Subcutaneous abdominal adipose tissue (tissue), 5 donors: ENCODE data around the gene SH3RF3.

Source experiments
- H3K27ac ChIP-seq: one replicate; pipeline ENCODE4 v1.7.0; 2013; ENCODE audit warnings: low read depth, mild to moderate bottlenecking, inconsistent platforms, low read length, moderate library complexity
- H3K27me3 ChIP-seq, 5 donors: one replicate each; pipeline ENCODE4 v1.7.0; 2013; ENCODE audit warnings: low read length in 5 of 5, inconsistent platforms in 1 of 5; ENCODE audit not compliant: control insufficient read depth in 5 of 5, insufficient read depth in 4 of 5
- H3K36me3 ChIP-seq, 5 donors: one replicate each; pipeline ENCODE4 v1.7.0; 2013; ENCODE audit warnings: low read length in 5 of 5; ENCODE audit not compliant: control insufficient read depth in 5 of 5, insufficient read depth in 5 of 5
- H3K4me1 ChIP-seq, 5 donors: one replicate each; pipeline ENCODE4 v1.7.0; 2013; ENCODE audit warnings: low read length in 5 of 5, mild to moderate bottlenecking in 3 of 5, moderate library complexity in 1 of 5; ENCODE audit not compliant: control insufficient read depth in 5 of 5, insufficient read depth in 5 of 5
- H3K4me3 ChIP-seq, 5 donors: one replicate each; pipeline ENCODE4 v1.7.0; 2013; ENCODE audit warnings: low read length in 5 of 5, low read depth in 1 of 5
- H3K9ac ChIP-seq, 5 donors: one replicate each; pipeline ENCODE4 v1.7.0; 2013; ENCODE audit warnings: low read length in 5 of 5, mild to moderate bottlenecking in 4 of 5, moderate library complexity in 3 of 5
- H3K9me3 ChIP-seq, 5 donors: one replicate each; pipeline ENCODE4 v1.7.0; 2013; ENCODE audit warnings: low read length in 5 of 5; ENCODE audit not compliant: control insufficient read depth in 5 of 5
- donor health status: healthy.
- donor health status: healthy.
- donor health status: healthy.
- donor health status: healthy.
- donor health status: healthy.

The SH3RF3 gene

DNA sequence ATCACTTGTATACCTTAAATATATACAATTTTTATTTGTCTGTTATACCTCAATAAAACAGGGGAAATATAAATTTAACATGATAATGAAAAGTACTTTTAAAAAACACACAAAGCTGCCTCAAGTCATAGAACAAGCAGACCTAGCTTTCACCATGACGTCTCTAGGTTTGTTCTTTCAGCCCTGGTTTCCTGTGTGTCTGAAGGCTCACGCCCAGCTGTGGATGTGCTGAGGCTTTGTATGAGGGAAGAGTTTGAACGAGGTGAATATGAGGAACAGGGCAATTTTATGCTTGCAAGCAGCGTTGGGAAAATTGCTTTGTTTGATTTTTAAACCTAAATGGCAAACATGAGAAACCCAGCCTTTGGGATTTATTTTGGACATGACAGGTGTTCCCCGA lies 15.3 kb downstream of the SH3RF3 start:
- no peak overlapping the region for H3K9ac ChIP-seq
- H3K36me3 ChIP-seq, result no peaks in the 10 kb centered on the region
- no peaks in the 10 kb centered on the region for H3K9me3 ChIP-seq
- no peak overlapping the region for H3K4me3 ChIP-seq
- no peaks in the 10 kb centered on the region for H3K27me3 ChIP-seq
- no peak overlapping the region for H3K27ac ChIP-seq
- peaks cover 0 to 14% (median 7%) of the 10 kb centered on the region in 5 donors for H3K4me1 ChIP-seq

DNA sequence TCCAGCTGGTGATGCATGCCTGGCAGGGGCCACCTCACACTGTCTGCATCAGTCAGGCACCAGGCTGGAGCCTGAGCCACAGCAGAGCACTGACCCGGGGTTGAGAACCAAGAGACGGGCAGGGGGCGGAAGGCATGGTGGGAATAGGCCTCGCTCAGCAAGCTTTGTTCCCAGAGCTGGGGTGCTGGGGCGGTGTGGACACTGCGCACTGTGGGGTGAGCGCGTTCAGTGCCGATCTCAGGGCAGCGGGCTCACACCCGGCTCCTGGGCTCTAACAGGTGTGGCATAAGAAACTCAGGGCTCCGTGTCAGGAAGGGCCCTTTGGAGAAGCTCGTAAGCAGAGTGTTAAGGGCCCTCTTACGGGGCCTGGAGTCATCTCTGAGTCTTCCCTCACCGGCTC lies 15.7 kb downstream of the SH3RF3 start:
- H3K27me3 ChIP-seq, result no peaks in the 10 kb centered on the region
- H3K9me3 ChIP-seq, result no peaks in the 10 kb centered on the region
- H3K4me1 ChIP-seq, result peaks cover 0 to 17% (median 10%) of the 10 kb centered on the region in 5 donors
- H3K9ac ChIP-seq, result no peak overlapping the region
- no peak overlapping the region for H3K27ac ChIP-seq
- no peaks in the 10 kb centered on the region for H3K36me3 ChIP-seq
- H3K4me3 ChIP-seq, result no peak overlapping the region

DNA sequence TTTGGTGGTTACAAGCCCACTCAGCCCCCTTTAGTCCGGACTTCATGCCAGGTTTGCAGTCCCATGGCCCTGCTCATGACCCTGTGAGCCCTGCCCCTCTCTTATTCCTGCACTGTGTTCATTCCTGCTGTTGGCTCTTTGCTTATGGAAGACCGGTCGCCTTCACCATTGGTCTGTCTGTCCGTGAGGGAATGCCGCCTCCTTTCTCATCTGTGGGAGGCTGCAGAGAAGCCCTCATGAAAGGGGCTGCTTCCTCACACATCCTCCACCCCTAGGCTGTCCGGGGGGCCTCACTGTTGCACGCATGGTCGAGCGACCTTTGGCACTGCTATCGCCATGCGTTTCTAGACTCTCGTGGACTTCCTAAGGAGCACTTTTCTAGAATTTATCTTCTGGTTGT lies 16.3 kb downstream of the SH3RF3 start:
- H3K4me1 ChIP-seq, result peaks cover 0 to 17% (median 10%) of the 10 kb centered on the region in 5 donors
- no peaks in the 10 kb centered on the region for H3K9me3 ChIP-seq
- no peak overlapping the region for H3K9ac ChIP-seq
- H3K27me3 ChIP-seq, result no peaks in the 10 kb centered on the region
- H3K4me3 ChIP-seq, result no peak overlapping the region
- H3K36me3 ChIP-seq, result no peaks in the 10 kb centered on the region
- no peak overlapping the region for H3K27ac ChIP-seq

DNA sequence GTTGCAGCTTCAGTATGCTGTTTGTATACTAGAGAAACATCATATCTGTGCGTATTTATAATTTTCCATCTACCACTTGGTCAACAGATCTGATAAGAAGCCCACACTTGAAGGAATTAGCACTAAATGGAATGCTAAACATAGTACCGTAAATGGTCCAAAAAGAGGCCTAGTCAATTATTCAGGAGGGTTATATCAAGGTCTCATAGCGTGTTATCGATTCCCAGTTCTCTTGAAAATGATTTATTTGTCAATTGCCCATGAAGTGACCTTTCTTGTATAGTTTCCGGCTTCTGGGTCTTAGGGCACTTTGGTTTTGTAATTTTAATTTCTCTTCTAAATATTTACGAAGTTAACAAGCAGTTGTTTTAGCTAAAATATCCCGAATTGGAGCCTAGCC lies 18.4 kb downstream of the SH3RF3 start:
- H3K27me3 ChIP-seq, result no peaks in the 10 kb centered on the region
- no peak overlapping the region for H3K27ac ChIP-seq
- no peaks in the 10 kb centered on the region for H3K36me3 ChIP-seq
- H3K9me3 ChIP-seq, result no peaks in the 10 kb centered on the region
- no peak overlapping the region for H3K9ac ChIP-seq
- H3K4me3 ChIP-seq, result no peak overlapping the region
- peaks cover 0 to 17% (median 10%) of the 10 kb centered on the region in 5 donors for H3K4me1 ChIP-seq

DNA sequence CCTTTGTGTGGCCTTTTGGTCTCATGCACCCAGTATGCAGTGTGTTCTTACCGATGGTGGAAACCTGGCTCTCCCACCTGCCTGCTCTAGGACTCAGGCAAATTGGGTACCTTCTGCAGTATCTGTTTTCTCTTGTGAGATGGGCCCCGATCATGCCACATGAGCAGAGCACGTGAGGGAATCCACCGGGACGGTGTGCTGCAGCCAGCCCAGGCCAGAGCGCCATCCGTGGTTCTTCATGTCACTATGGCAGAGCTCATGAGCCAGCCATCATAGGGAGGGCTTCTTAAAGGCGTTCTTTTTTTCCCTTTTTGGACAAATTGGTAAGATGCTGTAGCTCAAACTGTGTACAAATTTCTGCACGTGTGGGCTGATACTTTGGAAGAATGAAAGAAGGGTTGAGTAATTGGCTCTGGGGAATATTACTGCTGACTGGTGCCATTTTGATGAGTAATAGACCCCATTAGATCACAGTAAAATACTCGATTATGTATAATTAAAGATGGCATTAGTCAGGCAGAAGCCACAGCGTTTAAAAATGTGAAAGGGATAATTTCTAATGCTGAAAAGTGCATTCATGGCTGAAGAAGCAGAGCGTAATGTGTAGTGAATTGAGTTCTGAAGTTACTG lies 19.2 kb downstream of the SH3RF3 start:
- no peaks in the 10 kb centered on the region for H3K9me3 ChIP-seq
- H3K4me1 ChIP-seq, result peaks cover 0 to 17% (median 10%) of the 10 kb centered on the region in 5 donors
- H3K9ac ChIP-seq, result no peak overlapping the region
- no peak overlapping the region for H3K4me3 ChIP-seq
- no peaks in the 10 kb centered on the region for H3K27me3 ChIP-seq
- no peak overlapping the region for H3K27ac ChIP-seq
- no peaks in the 10 kb centered on the region for H3K36me3 ChIP-seq

DNA sequence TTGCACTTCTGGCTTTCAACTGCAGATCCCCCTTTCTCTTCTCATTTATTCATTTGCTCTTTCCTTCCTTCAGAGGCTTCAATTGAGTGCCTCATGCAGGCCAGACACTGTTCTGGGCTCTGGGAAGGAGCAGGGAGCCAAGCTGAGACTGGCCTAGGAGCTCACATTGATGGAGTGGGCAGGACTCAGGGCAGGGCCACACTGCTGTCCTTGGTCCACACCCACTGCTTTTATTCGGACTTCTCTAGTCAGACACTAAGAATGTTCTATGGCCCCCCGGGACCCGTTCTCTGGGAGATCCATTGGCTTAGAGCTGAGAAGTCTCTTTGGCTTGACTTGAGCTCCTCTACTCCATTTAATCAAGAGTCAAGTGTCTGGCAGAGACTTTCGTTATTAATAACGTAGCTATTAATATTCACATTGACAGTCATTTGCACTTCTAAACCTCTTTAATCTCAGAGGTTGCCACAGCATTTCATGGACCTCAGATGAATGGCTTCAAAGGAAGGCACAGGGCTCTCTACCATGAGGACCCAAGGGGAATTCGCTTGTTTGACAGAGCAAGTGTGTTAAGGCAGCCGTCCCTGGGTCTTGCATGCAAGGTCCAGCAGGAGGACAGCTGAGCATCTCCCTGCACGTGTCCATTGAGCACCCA lies 20.1 kb downstream of the SH3RF3 start:
- Histone ChIP-seq H3K9ac (no peak overlapping the region), H3K4me1 (peaks cover 0 to 17% (median 10%) of the 10 kb centered on the region in 5 donors), H3K27me3 (no peaks in the 10 kb centered on the region), H3K9me3 (no peaks in the 10 kb centered on the region), H3K36me3 (no peaks in the 10 kb centered on the region), H3K27ac (no peak overlapping the region), H3K4me3 (no peak overlapping the region)

DNA sequence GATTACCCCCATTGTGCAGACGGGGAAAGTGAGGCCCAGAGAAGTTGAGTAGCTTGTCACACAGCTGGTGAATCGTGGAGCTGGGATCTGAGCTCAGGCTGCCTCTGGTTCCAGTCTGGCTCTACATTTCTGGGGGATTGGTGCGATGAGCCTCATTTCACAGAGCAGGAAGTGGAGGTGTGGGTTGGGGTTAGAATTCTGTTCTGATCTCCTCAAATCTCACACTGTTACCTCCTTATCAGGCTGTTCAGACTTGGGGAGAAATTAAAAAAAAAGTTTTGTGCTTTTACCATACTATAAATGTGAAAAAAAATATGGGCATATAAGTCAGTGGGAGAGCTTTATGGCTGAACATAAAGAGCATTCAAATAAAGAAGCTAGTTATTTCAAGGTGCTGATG lies 21.6 kb downstream of the SH3RF3 start:
- Histone ChIP-seq H3K36me3 (no peaks in the 10 kb centered on the region), H3K27me3 (peaks cover 0 to 1% (median 0%) of the 10 kb centered on the region in 5 donors), H3K4me3 (no peak overlapping the region), H3K9ac (no peak overlapping the region), H3K4me1 (peaks cover 2 to 20% (median 12%) of the 10 kb centered on the region in 5 donors), H3K9me3 (no peaks in the 10 kb centered on the region), H3K27ac (no peak overlapping the region)

DNA sequence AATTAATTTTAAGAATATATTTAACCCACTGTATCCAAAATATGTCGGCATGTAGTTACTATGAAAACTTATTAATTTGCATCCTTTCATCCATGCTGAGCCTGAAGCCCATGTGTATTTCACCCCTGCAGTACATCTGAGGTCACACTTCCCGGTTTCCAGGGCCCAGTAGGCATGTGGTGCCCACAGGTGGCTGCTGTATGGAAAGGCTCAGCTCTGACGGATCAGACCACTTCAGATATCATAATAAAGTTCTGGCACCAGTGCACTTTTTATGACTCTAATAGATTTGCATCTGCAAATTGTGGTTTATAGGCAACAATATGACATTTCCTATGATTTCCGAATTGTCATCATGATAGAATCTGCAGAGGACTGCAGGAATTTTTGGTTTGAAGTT lies 22.5 kb downstream of the SH3RF3 start:
- no peak overlapping the region for H3K27ac ChIP-seq
- no peak overlapping the region for H3K9ac ChIP-seq
- no peak overlapping the region for H3K4me3 ChIP-seq
- no peaks in the 10 kb centered on the region for H3K9me3 ChIP-seq
- H3K27me3 ChIP-seq, result peaks cover 0 to 2% (median 0%) of the 10 kb centered on the region in 5 donors
- H3K36me3 ChIP-seq, result no peaks in the 10 kb centered on the region
- H3K4me1 ChIP-seq, result peaks cover 4 to 26% (median 18%) of the 10 kb centered on the region in 5 donors

DNA sequence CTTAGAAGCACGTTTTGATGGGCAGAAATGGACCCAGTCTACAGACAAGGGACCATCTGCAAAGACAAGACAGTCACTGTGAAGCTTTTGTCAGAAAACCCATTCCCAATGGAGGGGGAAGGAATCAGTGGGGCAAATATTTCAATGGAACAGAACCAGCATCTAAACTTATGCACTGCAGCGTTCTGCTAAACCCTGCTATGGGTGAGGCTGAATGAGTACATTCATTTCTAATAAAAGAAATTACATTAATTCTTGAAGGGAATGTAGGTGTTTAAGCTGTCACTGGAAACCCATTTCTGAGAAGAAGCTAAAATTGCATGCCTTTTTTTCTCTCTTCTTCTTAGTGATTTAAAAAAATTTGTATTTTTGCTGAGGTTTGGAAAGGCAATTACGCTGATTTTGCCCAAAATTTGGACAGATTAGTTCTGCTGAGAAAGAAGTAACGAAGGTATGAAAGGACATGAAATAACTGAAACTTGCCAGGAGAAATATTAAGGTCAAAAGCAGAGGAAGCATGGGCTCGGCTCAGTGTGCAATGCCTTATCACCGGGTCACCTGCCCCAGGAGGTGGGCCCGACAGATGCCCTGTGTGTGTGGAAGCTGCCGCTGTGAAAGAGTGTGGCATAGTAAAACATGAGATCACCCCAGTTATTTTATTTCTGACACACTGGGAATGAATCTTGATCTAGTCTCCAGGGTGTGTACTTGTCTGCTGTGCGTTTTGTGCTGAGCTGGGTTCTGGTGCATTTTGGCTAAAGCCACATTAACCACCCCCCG lies 24.2 kb downstream of the SH3RF3 start:
- H3K27me3 ChIP-seq, result peaks cover 0 to 2% (median 0%) of the 10 kb centered on the region in 5 donors
- H3K4me1 ChIP-seq, result peaks cover 4 to 22% (median 15%) of the 10 kb centered on the region in 5 donors
- no peaks in the 10 kb centered on the region for H3K9me3 ChIP-seq
- H3K27ac ChIP-seq, result no peak overlapping the region
- H3K4me3 ChIP-seq, result no peak overlapping the region
- no peak overlapping the region for H3K9ac ChIP-seq
- H3K36me3 ChIP-seq, result no peaks in the 10 kb centered on the region

DNA sequence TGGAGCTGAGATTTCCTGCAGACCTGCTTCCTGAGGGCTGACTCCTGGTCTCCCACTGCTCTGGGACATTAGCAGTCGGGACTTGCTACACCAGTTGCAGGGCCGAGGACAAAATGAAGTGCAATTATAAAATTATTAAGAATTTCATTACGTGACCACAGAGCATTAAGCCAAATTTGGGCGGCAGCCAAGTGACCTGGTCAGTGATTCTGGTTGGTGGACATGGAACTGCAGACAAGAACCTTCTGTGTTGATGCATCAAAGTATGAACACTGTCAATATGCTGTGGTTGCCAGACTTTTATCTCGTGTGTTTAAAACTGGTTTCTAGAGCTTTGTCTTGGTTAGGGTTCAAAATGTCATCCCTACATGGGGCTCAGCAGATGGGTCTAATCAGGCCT lies 24.8 kb downstream of the SH3RF3 start:
- H3K9me3 ChIP-seq, result no peaks in the 10 kb centered on the region
- H3K4me1 ChIP-seq, result peaks cover 4 to 16% (median 13%) of the 10 kb centered on the region in 5 donors

More for the DNA sequence above, 24.8 kb downstream of the SH3RF3 start:
- Histone ChIP-seq H3K9ac (no peak overlapping the region), H3K36me3 (no peaks in the 10 kb centered on the region), H3K27ac (no peak overlapping the region), H3K27me3 (peaks cover 0 to 2% (median 0%) of the 10 kb centered on the region in 5 donors), H3K4me3 (no peak overlapping the region)
